ENCODE data around the gene ERMARD.

The ERMARD gene

DNA sequence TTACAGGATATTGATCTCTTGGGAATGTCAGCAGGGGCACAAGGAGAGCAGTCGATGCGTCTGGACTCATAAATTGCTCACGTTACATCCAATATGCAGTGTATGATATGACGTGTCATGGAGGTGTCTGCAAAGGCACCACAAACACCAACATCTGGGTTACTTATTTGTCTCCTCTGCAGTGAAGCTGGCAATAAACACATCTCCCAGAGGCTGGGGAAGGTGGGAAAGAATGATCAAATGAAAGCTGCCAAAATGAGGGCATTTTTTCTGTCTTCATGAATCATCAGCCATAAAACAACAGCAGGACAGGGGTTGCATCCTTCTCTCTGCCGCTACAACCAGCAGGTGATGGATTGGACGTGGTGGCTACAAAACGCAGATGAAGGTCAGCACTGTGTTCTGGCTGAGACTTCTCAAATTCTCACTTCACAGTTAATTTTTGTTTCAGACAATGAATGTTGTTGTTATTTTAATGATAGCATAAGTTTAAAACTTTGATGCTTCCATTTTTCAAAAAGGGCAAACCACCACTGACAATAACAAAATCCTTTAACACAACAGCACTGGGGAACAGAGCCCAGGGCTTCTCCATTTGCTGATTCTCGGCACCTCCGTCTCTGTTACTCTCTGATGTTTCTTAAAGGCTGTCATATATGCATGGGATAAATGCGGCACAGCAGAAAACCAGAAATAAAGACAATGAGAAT lies 47.5 kb downstream of the ERMARD start:
- no peak for DNase-seq
- H3K27ac ChIP-seq = no peak overlapping the region
- no peaks in the 10 kb centered on the region for H3K36me3 ChIP-seq (replicated peaks)
- in situ Hi-C loops (cut with HindIII; ENCODE audit: low pct_ligation_motif_present, low sequenced_read_pairs) = no loop called here
- no peak overlapping the region for H3K4me3 ChIP-seq (ENCODE audit: low read depth, low read length)
- TF ChIP-seq CTCF (IDR thresholded peaks at IDR 0.05; ENCODE audit: low read depth, low read length, missing control alignments) = no peak
- no peaks in the 10 kb centered on the region for H3K27me3 ChIP-seq (replicated peaks)

DNA sequence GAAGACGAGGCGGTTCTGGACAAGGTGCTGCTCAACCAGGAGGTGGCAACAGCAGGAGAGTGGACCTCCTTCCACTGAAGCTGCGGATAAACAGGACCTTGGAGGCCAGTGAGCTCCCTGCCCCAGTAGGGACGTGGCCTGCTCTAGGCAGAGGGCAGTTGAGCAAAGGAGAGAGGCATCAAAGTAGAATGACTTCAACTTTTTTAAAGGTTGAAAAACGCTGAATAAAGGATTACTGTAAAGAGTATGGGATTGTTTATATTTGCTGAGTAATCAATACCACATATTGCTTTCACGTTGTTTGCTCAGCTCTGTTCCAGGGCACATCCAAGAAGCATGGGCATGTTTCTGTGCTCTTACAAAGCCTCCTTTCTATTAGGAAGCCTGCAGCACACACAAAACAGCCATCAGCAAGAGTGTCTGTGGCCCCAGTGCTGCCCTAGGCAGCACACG lies 48.1 kb downstream of the ERMARD start:
- TF ChIP-seq CTCF (IDR thresholded peaks at IDR 0.05; ENCODE audit: low read depth, low read length, missing control alignments) = no peak
- peaks cover under 1% of the 10 kb centered on the region for H3K27me3 ChIP-seq (replicated peaks)
- H3K27ac ChIP-seq = no peak overlapping the region
- H3K4me3 ChIP-seq (ENCODE audit: low read depth, low read length) = no peak overlapping the region
- no peak for DNase-seq
- in situ Hi-C loops (cut with HindIII; ENCODE audit: low pct_ligation_motif_present, low sequenced_read_pairs) = no loop called here
- H3K36me3 ChIP-seq (replicated peaks) = no peaks in the 10 kb centered on the region

DNA sequence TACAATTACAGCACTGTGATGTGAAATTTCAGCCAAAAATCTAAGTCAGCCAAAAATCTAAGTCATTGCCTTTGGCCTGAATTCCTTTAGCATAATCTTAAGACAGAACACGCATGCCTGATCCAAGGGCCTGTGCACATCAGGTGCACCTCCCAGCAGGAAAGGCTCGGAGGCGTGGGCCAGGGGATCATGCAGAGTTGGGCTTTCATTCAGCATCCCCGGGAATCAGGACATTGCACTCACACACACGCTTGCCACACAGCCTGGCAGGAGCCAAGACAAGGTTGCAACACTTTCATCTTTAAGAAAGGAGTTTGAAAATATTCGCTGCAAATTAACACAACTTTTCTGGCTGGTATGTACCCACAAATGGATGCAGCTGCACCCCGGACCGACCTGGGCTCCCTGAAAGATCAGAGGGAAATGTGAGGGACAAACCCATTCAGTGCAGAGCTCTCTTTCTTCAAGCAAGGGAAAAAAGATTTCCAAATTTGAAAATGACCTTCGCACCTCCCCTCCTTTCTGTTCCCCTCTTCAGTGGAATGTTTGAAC lies 48.8 kb downstream of the ERMARD start:
- Histone ChIP-seq H3K27ac (no peak overlapping the region), H3K4me3 (ENCODE audit: low read depth, low read length) (no peak overlapping the region), H3K36me3 (replicated peaks) (no peaks in the 10 kb centered on the region), H3K27me3 (replicated peaks) (peaks cover 2% of the 10 kb centered on the region)
- in situ Hi-C loops (cut with HindIII; ENCODE audit: low pct_ligation_motif_present, low sequenced_read_pairs) = no loop called here
- no peak for DNase-seq
- TF ChIP-seq CTCF (IDR thresholded peaks at IDR 0.05; ENCODE audit: low read depth, low read length, missing control alignments) = no peak

GRCh38 chr6:169800668-169801395 lies 49.4 kb downstream of the ERMARD start:
- Histone ChIP-seq H3K36me3 (replicated peaks) (no peaks in the 10 kb centered on the region), H3K4me3 (ENCODE audit: low read depth, low read length) (no peak overlapping the region), H3K27ac (no peak overlapping the region), H3K27me3 (replicated peaks) (peaks cover 2% of the 10 kb centered on the region)
- DNase-seq = peak; percentile 38
- in situ Hi-C loops (cut with HindIII; ENCODE audit: low pct_ligation_motif_present, low sequenced_read_pairs) = no loop called here
- TF ChIP-seq CTCF (IDR thresholded peaks at IDR 0.05; ENCODE audit: low read depth, low read length, missing control alignments) = no peak

- no peak for DNase-seq
- TF ChIP-seq CTCF (IDR thresholded peaks at IDR 0.05; ENCODE audit: low read depth, low read length, missing control alignments) = no peak
- Histone ChIP-seq H3K4me3 (ENCODE audit: low read depth, low read length) (no peak overlapping the region), H3K27me3 (replicated peaks) (peaks cover 2% of the 10 kb centered on the region), H3K27ac (no peak overlapping the region), H3K36me3 (replicated peaks) (no peaks in the 10 kb centered on the region)
- in situ Hi-C loops (cut with HindIII; ENCODE audit: low pct_ligation_motif_present, low sequenced_read_pairs) = no loop called here
These were observed 50.2 kb downstream of the ERMARD start for GRCh38 chr6:169801396-169802160.

All from brain microvascular endothelial cell (primary cell).